Measurements from ENCODE around the gene KRTAP27-1.

- TF ChIP-seq CTCF (IDR thresholded peaks at IDR 0.05) (no peak), POLR2AphosphoS5 (IDR thresholded peaks at IDR 0.05) (no peak), POLR2A (IDR thresholded peaks at IDR 0.05) (no peak)
These were observed 18.4 kb upstream of the KRTAP27-1 start for GRCh38 chr21:30355906-30356305.
